ENCODE data around the gene ANLN. TPM values are rescaled to one million over a fixed set of nuclear protein-coding genes. Genes with fewer than 3 reads are reported as not detected.
"Not testable (repeated sequence)": the region's sequence is repeated elsewhere in the genome, so short reads cannot be mapped to it uniquely, and the experiment has no call there.

Gene ANLN
- total RNA-seq, 1 donor from 2014 or later = 17.8 TPM

- Mint-ChIP-seq H3K9me3 (ENCODE audit: unreplicated experiment) (no peaks in the 10 kb centered on the region), H3K27me3 (ENCODE audit: unreplicated experiment) (peaks cover 2% of the 10 kb centered on the region), H3K27ac (ENCODE audit: unreplicated experiment) (no peak overlapping the region), H3K36me3 (ENCODE audit: low read depth, unreplicated experiment) (no peaks in the 10 kb centered on the region), H3K4me1 (ENCODE audit: unreplicated experiment) (peaks cover 23% of the 10 kb centered on the region), H3K4me3 (ENCODE audit: unreplicated experiment) (no peak overlapping the region)
- no peak for DNase-seq (ENCODE audit: low spot score)
- TF ChIP-seq CTCF (IDR thresholded peaks at IDR 0.05; ENCODE audit: unreplicated experiment) = no peak
Observed at GRCh38 chr7:36459236-36459960, 69.7 kb downstream of the ANLN start.

- Mint-ChIP-seq H3K27me3 (ENCODE audit: unreplicated experiment) (peaks cover 2% of the 10 kb centered on the region), H3K4me3 (ENCODE audit: unreplicated experiment) (no peak overlapping the region), H3K9me3 (ENCODE audit: unreplicated experiment) (no peaks in the 10 kb centered on the region), H3K36me3 (ENCODE audit: low read depth, unreplicated experiment) (no peaks in the 10 kb centered on the region), H3K4me1 (ENCODE audit: unreplicated experiment) (peaks cover 23% of the 10 kb centered on the region), H3K27ac (ENCODE audit: unreplicated experiment) (no peak overlapping the region)
- TF ChIP-seq CTCF (IDR thresholded peaks at IDR 0.05; ENCODE audit: unreplicated experiment) = no peak
- no peak for DNase-seq (ENCODE audit: low spot score)
Observed at GRCh38 chr7:36460811-36461429, 71.3 kb downstream of the ANLN start.

- no peak for TF ChIP-seq CTCF (IDR thresholded peaks at IDR 0.05; ENCODE audit: unreplicated experiment)
- Mint-ChIP-seq H3K36me3 (ENCODE audit: low read depth, unreplicated experiment) (no peaks in the 10 kb centered on the region), H3K9me3 (ENCODE audit: unreplicated experiment) (no peaks in the 10 kb centered on the region), H3K4me1 (ENCODE audit: unreplicated experiment) (peaks cover 12% of the 10 kb centered on the region), H3K4me3 (ENCODE audit: unreplicated experiment) (no peak overlapping the region), H3K27me3 (ENCODE audit: unreplicated experiment) (peaks cover 2% of the 10 kb centered on the region), H3K27ac (ENCODE audit: unreplicated experiment) (no peak overlapping the region)
- DNase-seq (ENCODE audit: low spot score) = no peak
Observed at GRCh38 chr7:36462551-36463137, 73.0 kb downstream of the ANLN start.

GRCh38 chr7:36464271-36464670 is 74.6 kb downstream of the ANLN start:
- H3K9me3 Mint-ChIP-seq (ENCODE audit: unreplicated experiment) = peaks cover 5% of the 10 kb centered on the region
- no peak for DNase-seq (ENCODE audit: low spot score)
- TF ChIP-seq CTCF (IDR thresholded peaks at IDR 0.05; ENCODE audit: unreplicated experiment) = no peak
- no peaks in the 10 kb centered on the region for H3K27me3 Mint-ChIP-seq (ENCODE audit: unreplicated experiment)
- no peak overlapping the region for H3K4me3 Mint-ChIP-seq (ENCODE audit: unreplicated experiment)
- H3K36me3 Mint-ChIP-seq (ENCODE audit: low read depth, unreplicated experiment) = no peaks in the 10 kb centered on the region
- H3K27ac Mint-ChIP-seq (ENCODE audit: unreplicated experiment) = no peak overlapping the region
- H3K4me1 Mint-ChIP-seq (ENCODE audit: unreplicated experiment) = peaks cover 5% of the 10 kb centered on the region

- H3K9me3 Mint-ChIP-seq (ENCODE audit: unreplicated experiment); H3K27me3 Mint-ChIP-seq (ENCODE audit: unreplicated experiment); DNase-seq (ENCODE audit: low spot score); H3K27ac Mint-ChIP-seq (ENCODE audit: unreplicated experiment); H3K4me3 Mint-ChIP-seq (ENCODE audit: unreplicated experiment); H3K36me3 Mint-ChIP-seq (ENCODE audit: low read depth, unreplicated experiment); H3K4me1 Mint-ChIP-seq (ENCODE audit: unreplicated experiment): not testable (repeated sequence)
Observed at GRCh38 chr7:36466001-36466400, 76.3 kb downstream of the ANLN start.
